Fibroblast of skin of right biceps (primary cell): ENCODE data around the gene FADS1.

Source experiments
- DNase-seq: peaks from one replicate; pipeline ENCODE4 v3.0.0-alpha.2; 2013

Gene FADS1

DNA sequence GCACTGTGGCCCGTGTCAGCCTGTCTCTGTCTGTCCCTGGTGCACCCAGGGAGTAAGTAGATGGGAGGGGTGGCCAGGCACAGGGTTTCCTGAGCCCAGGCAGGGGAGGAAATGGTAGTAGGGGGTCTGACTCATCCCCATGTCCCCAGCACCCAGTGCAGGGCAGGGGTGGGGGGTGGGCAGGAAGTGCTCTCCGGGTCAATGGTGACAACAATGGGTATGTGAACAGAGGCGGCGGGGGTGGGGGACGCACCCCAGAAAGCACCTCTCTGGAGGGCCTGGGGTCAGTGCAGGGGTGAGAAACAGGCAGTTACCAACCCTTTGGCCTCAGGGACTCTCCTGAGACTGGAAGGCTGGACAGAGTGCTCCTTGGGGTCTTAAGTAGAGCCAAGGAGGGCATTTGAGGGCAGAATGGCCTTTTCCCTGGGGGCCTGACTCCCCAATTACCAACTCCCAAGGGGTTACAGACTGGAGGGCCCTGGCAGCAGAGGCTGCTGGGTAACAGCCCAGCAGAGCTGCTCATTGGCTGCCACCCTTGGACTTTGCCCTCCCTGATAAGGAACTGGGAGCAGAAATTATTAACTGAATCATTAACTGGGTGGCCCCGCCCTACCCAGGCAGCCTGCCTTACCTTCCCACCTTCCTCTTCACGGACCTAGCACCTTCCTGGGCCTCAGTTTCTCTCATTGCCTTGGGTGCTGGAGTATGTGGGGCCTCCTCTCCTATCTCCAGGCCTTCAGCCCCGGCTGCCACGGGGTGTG lies 60.2 kb downstream of the FADS1 start:
- peak; percentile 81 for DNase-seq

DNA sequence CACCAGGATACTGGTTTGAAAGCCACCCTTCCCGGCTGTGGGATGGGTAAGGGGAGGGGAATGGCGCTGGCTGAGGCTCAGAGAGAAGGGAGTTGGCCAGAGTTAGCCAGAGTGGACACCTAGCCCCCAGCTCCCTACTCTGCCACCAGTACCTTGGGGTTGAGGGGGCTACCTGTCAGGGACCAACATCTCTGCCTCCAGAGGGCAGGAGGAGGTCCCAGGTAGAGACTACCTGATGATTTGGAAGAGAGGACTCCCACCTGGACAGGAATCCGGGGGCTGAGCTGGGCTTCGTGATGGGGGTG lies 60.7 kb downstream of the FADS1 start:
- no peak for DNase-seq

DNA sequence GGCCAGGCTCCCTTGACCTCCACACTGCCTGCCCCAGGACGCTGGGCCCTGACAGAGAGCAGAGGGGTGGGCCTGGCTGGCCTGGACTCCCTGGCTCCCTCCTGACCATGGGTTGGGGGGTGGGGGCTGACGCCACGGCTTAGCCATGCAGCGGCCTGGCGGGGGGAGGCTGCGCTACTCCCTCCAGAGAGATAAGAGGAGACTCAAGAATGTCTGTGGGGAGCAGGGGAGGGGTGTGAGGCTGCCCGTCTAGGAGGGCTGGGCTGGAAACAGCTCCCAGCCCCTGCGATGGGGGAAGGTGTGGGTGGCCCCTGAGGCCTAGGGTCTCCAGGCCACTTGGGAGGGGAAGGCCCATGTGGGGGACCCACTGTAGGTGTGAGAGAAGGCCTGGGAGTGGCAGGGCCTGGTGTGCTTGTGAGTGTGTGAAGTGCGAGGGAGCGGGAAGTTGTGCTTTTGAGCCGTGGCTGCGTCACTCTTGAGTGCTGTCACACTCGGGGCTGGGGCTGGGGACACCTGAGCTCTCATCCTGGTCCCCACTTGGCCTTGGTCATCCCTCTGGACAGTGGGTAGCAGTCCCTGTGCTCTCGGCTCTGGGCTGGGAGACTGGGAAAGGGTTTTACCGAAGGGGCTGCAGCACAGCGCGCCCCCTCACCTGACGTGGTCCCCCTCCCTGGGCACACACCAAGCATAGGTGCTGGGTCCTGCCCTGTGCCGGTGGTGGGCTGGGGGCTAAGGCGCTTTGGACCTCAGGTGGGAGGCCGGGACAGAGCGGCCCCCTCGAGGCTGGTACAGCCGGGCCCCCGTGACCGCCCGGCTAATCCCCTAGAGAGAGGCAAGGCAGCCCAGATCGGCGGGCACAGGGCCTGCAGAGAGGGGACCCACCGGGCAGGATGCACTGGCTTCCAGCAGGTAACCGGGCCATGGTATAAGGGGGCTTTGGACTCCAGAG lies 62.0 kb downstream of the FADS1 start:
- DNase-seq, result peak; percentile 62

DNA sequence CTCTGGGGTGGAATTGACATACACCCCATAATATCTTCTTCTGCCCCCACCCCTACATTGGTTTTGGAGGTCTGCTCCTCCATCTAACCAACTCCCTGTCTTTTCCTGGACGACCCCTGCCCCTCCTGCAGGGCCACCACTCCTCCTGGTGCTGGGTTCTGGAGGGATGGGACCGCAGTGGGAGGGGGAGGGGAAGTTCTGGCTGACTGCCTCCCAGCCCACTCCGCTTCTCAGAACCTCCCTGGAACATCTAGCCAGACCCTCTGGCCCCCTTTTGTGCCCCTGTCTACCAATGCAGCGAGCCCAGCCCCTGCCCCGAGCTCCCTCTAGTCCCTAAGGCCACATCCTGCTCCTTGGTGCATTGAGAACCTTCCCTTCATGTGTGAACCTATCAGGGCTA lies 63.1 kb downstream of the FADS1 start:
- no peak for DNase-seq

GRCh38 chr11:61752925-61753521 lies 63.8 kb downstream of the FADS1 start:
- DNase-seq, result no peak

DNA sequence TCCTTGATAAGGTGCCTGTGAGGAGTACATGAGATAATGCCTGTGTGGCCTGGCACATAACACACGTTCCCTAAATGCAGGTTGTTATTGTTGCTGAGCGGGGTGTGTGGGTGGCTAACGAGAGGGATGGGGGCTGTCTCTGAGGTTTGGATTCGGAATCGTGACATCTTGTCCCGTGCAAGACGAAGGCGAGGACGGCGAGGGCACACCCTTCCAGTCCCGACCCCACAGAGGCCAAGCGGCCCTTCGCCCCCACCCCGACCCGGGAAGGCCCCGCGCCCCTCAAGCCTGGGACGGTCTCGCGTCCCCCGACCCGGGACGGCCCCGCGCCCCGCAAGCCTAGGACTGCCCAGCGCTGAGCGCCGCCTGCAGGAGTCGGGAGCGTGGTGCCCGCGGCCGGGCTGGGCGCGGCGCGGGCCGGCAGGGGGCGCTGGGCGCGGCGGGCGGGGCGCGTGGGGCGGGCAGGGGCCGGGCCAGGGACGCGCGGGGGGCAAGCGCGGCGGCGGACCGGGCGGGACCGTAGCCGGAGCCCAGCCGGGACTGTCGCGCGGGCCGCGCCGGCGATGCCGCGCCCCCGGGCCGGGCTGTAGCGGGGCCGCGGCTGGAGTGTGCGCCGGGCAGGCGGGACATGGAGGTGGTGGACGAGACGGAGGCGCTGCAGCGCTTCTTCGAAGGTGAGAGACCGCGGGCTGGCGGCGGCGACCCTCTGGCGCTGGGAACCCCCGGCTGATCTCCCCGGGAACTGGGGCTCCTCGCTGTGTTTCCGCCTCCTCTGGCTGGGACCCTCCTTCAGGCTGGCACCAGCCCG lies 64.5 kb downstream of the FADS1 start, which contains the start of gene MYRF:
TSS of gene MYRF (plus strand) at position 520 of the 808 bp plus-strand sequence. CDS start at position 629, 109 bp downstream.
- DNase-seq, result peak; percentile 52

- no peak for DNase-seq
Measured at GRCh38 chr11:61751384-61751783, 65.4 kb downstream of the FADS1 start.

DNA sequence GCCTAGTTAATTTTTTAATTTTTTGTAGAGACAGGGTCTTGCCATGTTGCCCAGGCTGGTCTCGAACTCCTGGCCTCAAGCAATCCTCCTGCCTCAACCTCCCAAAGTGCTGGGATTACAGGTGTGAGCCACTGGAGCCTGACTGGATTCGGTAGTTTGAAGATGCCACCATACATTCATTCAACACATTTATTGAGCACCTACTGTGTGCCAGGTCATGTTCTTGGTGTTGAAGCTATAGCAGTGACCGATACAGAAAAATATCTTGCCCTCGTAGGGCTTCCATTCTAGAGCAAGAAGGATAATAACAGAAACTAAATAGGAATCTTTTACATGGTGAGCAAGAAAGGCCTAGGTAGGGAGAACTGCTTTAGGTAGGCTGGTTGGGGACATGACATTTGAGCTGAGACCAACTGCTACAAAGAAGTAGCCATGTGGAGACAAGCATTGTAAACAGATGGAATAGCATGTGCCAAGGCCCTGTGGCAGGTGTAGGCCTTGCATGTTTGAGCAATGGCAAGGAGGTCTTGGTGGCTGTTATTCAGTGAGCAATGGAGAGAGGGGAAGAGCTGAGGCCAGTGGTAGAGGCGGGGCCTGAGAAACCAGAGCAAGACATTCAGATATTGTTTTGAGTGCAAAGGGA lies 66.1 kb downstream of the FADS1 start:
- DNase-seq, result no peak
